AG09309 (cell line): ENCODE results near the gene CALML4.
"Not testable (repeated sequence)": the region's sequence is repeated elsewhere in the genome, so short reads cannot be mapped to it uniquely, and the experiment has no call there.

ENCODE experiments used
- DNase-seq: peaks from one replicate; pipeline ENCODE4 v3.0.0-alpha.2; 2010; ENCODE audit warnings: low read depth
- H3K4me3 ChIP-seq: 2 replicates; pipeline ENCODE4 v1.5.1; 2011; ENCODE audit warnings: mild to moderate bottlenecking, low read depth, low read length, moderate library complexity; ENCODE audit not compliant: control insufficient read depth
- TF ChIP-seq, protein P1 (sequence below): IDR thresholded peaks from 2 replicates; pipeline ENCODE4 v1.5.1; 2011; ENCODE audit warnings: mild to moderate bottlenecking, low read depth, low read length, inconsistent platforms; ENCODE audit not compliant: insufficient read depth, control insufficient read depth; ENCODE audit errors: missing control alignments

The CALML4 gene

DNA sequence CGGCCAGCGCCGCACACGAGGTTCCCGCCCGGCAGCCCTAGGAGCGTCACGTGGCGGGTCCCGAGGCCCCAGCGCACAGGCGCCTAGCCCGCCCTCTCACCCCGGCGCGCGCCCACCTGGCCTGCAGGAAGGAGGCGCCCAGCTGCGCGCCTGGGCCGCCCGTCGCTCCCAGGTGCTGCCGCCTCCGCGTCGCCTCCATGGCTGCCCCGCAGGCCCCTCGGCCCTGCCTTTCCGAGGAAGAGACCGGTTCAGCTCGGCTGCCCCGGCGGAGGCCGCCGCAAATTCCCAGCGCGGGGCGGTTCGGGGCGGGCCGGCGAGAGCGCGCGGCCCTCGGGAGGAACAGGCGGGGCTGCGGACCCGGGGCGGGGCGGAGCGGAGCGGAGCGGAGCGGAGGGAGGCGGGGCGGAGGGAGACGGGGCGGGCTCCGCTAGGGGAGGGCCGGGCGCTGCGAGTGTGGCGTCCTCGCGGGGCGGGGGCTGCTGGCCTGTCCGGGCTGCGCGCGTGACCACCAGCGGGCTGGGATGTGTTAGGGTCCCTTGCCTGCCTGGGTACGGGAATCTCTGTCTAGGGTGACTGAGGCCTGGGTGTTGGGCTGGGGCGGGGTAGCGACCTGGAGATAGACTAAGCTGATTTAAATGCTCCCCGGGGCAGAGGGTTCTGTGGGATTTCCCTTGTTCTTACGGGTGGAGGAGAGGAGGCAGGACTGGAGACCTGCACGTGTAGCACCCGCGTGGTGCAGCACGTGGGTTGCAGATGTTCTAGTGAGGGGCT lies 24.4 kb upstream of the CALML4 start, which contains the start of gene CLN6:
Gene CLN6 (minus strand): TSS at position 343 of the 771 bp plus-strand sequence. CDS start 144 bp downstream, at position 199.
- peak within 1 kb of the TSS; percentile 83 for H3K4me3 ChIP-seq
- DNase-seq = peak; percentile 32
- TF ChIP-seq, protein P1, sequence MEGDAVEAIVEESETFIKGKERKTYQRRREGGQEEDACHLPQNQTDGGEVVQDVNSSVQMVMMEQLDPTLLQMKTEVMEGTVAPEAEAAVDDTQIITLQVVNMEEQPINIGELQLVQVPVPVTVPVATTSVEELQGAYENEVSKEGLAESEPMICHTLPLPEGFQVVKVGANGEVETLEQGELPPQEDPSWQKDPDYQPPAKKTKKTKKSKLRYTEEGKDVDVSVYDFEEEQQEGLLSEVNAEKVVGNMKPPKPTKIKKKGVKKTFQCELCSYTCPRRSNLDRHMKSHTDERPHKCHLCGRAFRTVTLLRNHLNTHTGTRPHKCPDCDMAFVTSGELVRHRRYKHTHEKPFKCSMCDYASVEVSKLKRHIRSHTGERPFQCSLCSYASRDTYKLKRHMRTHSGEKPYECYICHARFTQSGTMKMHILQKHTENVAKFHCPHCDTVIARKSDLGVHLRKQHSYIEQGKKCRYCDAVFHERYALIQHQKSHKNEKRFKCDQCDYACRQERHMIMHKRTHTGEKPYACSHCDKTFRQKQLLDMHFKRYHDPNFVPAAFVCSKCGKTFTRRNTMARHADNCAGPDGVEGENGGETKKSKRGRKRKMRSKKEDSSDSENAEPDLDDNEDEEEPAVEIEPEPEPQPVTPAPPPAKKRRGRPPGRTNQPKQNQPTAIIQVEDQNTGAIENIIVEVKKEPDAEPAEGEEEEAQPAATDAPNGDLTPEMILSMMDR = no peak

DNA sequence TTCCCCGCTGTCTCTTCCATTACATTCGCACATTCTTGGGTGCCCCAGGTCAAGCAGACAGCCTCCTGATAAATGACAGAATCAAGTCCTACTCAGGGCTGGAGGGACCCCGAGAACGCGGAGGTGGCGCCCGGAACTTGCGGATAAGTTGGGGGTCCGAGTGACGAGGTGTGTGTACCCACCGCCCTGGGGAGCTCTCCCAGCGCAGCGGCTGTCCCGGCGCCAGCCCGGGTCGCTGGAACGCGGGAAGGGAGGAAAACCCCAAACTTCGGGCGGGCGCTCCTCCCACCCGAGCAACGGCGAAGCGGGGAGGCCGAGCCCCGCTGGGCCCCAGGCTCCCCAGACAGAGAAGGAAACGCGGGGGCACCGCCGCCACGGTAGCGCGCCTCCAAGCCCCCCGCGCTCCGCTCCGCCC lies 23.8 kb upstream of the CALML4 start:
- TF ChIP-seq, protein P1 = no peak

DNA sequence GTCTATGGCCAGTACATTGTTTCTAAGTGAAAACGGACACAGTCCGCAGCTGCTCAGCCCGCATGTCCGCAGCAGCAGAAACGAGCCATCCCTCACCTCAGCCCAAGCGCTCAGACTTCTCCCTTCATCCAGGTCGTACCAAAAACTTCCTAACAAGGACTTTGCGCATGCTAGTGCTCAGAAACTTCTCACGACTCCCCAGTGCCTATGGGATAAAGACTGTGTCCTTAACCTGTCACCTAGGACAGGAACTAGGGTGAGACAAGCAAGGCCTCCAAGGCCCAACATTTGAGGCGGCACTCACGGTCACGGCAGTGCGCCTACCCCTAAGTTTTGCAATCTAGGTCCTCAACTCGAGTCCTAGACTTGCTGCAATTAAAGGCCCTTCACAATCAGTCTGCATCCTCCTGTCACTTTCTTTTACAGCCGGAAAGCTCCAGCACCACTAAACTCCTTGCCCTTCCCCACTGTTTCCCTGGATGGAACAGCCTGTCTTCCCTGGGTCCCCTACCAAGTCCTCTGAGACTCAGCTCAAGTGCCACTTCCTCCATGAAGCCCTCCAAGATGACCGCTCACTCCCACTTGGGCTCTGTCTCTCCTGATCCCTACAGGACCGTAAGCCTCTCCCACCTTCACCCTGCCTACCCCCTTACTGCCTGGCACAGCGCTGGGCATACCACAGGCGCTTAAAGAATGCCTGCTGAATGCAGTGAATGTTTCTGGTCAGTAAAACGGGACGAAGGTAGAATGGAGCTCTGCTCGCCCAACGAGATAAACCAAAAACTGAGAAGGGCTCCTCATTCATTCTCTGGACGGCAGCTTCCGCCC lies 23.2 kb upstream of the CALML4 start:
- H3K4me3 ChIP-seq = peak overlapping the region; percentile 83
- TF ChIP-seq, protein P1 = no peak
- DNase-seq = no peak

More for the DNA sequence above, 23.8 kb upstream of the CALML4 start:
- peak overlapping the region; percentile 83 for H3K4me3 ChIP-seq
- DNase-seq = no peak

DNA sequence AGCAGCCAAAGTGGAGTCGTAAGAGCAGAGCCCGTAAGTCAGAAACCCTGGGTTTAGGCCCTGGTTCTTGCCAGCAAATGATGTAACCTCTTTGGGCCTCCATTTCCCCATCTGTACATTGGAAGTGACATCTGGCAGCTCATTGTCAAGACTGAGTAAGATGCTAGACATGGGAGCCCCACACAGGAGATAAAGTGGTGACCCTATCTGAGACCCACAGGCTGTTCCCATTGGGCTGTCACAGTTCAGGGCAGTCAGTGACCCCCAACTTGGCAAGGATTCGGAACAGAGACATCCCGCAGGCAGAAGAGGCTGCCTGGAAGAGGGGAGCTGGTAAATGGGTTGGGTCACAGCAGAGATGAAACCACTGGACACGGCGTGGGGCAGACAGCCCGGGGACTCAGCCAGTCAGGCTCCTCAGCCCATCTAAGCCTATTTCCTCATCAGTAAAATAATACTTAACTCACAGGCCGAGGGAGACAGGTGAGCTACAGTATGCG lies 22.6 kb upstream of the CALML4 start:
- DNase-seq = no peak
- TF ChIP-seq, protein P1 = no peak
- no peak overlapping the region for H3K4me3 ChIP-seq

DNA sequence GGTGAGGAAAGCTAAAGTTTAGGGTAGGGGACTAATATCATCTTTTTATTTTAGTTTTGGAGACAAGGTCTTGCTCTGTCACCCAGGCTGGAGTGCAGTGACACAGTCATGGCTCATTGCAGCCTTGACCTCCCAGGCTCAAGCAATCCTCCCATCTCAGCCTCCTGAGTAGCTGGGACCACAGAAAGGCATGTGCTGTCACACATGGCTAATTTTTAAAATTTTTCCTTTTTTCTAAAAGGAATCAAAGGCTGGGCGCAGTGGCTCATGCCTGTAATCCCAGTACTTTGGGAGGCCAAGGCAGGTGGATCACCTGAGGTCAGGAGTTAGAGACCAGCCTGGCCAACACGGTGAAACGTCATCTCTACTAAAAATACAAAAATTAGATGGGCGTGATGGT lies 20.3 kb upstream of the CALML4 start:
- not testable (repeated sequence) for H3K4me3 ChIP-seq, DNase-seq

DNA sequence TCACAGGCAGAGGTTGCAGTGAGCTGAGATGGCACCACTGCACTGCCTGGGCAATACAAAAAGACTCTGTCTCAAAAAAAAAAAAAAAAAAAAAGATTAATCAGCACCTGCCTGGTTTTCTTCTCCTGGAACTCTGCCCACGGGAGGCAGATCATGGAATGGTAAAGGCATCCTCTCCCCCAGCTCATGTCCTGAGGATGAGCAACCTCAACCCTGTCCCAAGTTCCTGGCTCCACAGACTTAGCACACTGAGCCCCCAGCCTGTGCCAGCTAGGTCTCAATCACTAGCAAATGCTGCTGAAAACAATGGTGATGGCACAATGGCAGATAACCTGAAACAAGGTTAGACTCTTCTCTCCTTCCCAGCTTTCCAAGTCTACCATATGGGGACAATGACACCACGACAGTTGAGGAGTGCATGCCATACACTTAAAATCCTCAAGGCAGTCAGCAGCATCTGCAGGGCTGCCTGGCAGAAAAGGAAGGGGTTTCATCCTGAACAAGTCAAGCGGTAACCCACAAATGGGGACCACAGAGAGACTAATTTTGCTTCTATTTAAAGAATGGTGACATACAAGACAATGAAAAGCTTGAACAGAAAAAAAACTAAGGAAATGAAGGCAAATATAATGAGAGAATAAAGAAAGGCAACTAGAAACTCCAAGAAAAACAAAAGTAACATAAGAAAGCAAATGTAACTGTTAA lies 19.6 kb upstream of the CALML4 start:
- no peak for DNase-seq
- H3K4me3 ChIP-seq = no peak overlapping the region
- TF ChIP-seq, protein P1 = no peak
